HG02623 (cell line): Measurements from ENCODE around the gene ARHGEF4.

ENCODE experiments used
- ATAC-seq: cut with Tn5 transposase; IDR thresholded peaks from one replicate; pipeline ENCODE4 v1.9.1; 2021; ENCODE audit warnings: moderate library complexity; ENCODE audit not compliant: unreplicated experiment

ARHGEF4 gene

GRCh38 chr2:131006561-131006960, 169.8 kb downstream of the ARHGEF4 start:
- no peak for ATAC-seq

- ATAC-seq, result no peak
These were observed 172.3 kb downstream of the ARHGEF4 start for GRCh38 chr2:131008967-131009366.

GRCh38 chr2:131009713-131010475, 173.2 kb downstream of the ARHGEF4 start:
- no peak for ATAC-seq

GRCh38 chr2:131010566-131010965, 173.9 kb downstream of the ARHGEF4 start:
- no peak for ATAC-seq

GRCh38 chr2:131011486-131011885, 174.8 kb downstream of the ARHGEF4 start:
- no peak for ATAC-seq

GRCh38 chr2:131014141-131014540, 177.4 kb downstream of the ARHGEF4 start:
- no peak for ATAC-seq

GRCh38 chr2:131015764-131016163, 179.1 kb downstream of the ARHGEF4 start:
- no peak for ATAC-seq

GRCh38 chr2:131016826-131017741, 180.4 kb downstream of the ARHGEF4 start:
- ATAC-seq, result no peak

GRCh38 chr2:131022731-131023130, 186.0 kb downstream of the ARHGEF4 start:
- no peak for ATAC-seq

- ATAC-seq, result no peak
These were observed 187.0 kb downstream of the ARHGEF4 start for GRCh38 chr2:131023758-131024157.

GRCh38 chr2:131026919-131027318, 190.2 kb downstream of the ARHGEF4 start:
- no peak for ATAC-seq

- ATAC-seq, result no peak
These were observed 191.1 kb downstream of the ARHGEF4 start for GRCh38 chr2:131027566-131028528.

GRCh38 chr2:131029812-131030211, 193.1 kb downstream of the ARHGEF4 start:
- no peak for ATAC-seq

GRCh38 chr2:131030478-131030971, 193.8 kb downstream of the ARHGEF4 start:
- no peak for ATAC-seq

- no peak for ATAC-seq
These were observed 194.7 kb downstream of the ARHGEF4 start for GRCh38 chr2:131031431-131031841.

GRCh38 chr2:131031875-131032274, 195.2 kb downstream of the ARHGEF4 start:
- ATAC-seq, result no peak

GRCh38 chr2:131032393-131032836, 195.7 kb downstream of the ARHGEF4 start:
- ATAC-seq, result no peak

- ATAC-seq, result no peak
These were observed 197.0 kb downstream of the ARHGEF4 start for GRCh38 chr2:131033786-131034121.

- ATAC-seq, result no peak
These were observed 197.7 kb downstream of the ARHGEF4 start for GRCh38 chr2:131034122-131035051.
